Brain microvascular endothelial cell (primary cell): ENCODE measurements around the gene MBD2.

Experiments used
- DNase-seq: peaks from one replicate; pipeline ENCODE4 v3.0.0-alpha.2; 2020
- H3K27ac ChIP-seq: fragments of 250-450 bp; sonication (Bioruptor Pico); 2 replicates; pipeline ENCODE4 v1.5.1; 2020; ENCODE audit warnings: mild to moderate bottlenecking, moderate library complexity
- H3K27me3 ChIP-seq: fragments of 250-450 bp; sonication (Bioruptor Pico); replicated peaks from 2 replicates; pipeline ENCODE4 v1.5.1; 2020; ENCODE audit warnings: mild to moderate bottlenecking
- H3K36me3 ChIP-seq: fragments of 250-450 bp; sonication (Bioruptor Pico); replicated peaks from 2 replicates; pipeline ENCODE4 v1.5.1; 2020; ENCODE audit warnings: mild to moderate bottlenecking
- H3K4me3 ChIP-seq: 2 replicates; pipeline ENCODE4 v1.5.1; 2011; ENCODE audit warnings: low read depth, mild to moderate bottlenecking, control low read depth, low read length, moderate library complexity
- in situ Hi-C: cut with HindIII; loops from 2 replicates; pipeline ENCODE4 v1.10.0; 2017; ENCODE audit warnings: low sequenced_read_pairs, low pct_ligation_motif_present
- TF ChIP-seq, protein P1 (sequence below): IDR thresholded peaks from 2 replicates; pipeline ENCODE4 v1.5.1; 2011; ENCODE audit warnings: low read depth, mild to moderate bottlenecking, moderate library complexity, low read length, control low read depth, inconsistent platforms; ENCODE audit errors: missing control alignments

MBD2 gene

DNA sequence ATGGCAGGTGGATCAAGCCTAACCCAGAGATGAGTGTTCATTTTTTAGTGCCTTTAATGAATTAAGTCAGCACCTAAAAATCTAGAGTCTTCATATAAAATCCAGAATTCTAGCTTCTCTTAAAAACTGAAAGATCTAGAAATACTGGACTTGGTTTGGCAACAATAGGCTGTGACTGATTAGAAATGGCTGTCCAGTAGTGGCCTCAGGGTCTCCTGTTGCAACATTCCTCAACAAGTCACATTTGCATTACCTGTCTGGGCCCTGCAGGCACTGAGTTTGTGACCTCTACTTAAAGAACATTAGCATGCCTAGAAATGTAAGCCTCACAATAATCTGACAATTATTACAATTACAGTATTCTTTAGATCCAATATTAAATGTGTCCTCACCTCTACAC lies 33.1 kb downstream of the MBD2 start:
- in situ Hi-C loops = no loop called here
- H3K27me3 ChIP-seq = no peaks in the 10 kb centered on the region
- no peak overlapping the region for H3K4me3 ChIP-seq
- no peak overlapping the region for H3K27ac ChIP-seq
- DNase-seq = no peak
- TF ChIP-seq, protein P1, sequence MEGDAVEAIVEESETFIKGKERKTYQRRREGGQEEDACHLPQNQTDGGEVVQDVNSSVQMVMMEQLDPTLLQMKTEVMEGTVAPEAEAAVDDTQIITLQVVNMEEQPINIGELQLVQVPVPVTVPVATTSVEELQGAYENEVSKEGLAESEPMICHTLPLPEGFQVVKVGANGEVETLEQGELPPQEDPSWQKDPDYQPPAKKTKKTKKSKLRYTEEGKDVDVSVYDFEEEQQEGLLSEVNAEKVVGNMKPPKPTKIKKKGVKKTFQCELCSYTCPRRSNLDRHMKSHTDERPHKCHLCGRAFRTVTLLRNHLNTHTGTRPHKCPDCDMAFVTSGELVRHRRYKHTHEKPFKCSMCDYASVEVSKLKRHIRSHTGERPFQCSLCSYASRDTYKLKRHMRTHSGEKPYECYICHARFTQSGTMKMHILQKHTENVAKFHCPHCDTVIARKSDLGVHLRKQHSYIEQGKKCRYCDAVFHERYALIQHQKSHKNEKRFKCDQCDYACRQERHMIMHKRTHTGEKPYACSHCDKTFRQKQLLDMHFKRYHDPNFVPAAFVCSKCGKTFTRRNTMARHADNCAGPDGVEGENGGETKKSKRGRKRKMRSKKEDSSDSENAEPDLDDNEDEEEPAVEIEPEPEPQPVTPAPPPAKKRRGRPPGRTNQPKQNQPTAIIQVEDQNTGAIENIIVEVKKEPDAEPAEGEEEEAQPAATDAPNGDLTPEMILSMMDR = no peak
- peaks cover 9% of the 10 kb centered on the region for H3K36me3 ChIP-seq

- no peak for DNase-seq
- Histone ChIP-seq H3K27ac (no peak overlapping the region), H3K4me3 (no peak overlapping the region), H3K36me3 (peaks cover 9% of the 10 kb centered on the region), H3K27me3 (no peaks in the 10 kb centered on the region)
- in situ Hi-C loops = no loop called here
- TF ChIP-seq, protein P1 = no peak
These were observed 37.1 kb downstream of the MBD2 start for GRCh38 chr18:54187372-54187771.

- Histone ChIP-seq H3K4me3 (no peak overlapping the region), H3K27me3 (no peaks in the 10 kb centered on the region), H3K36me3 (peaks cover 9% of the 10 kb centered on the region), H3K27ac (no peak overlapping the region)
- in situ Hi-C loops = no loop called here
- DNase-seq = no peak
- TF ChIP-seq, protein P1 = no peak
These were observed 39.6 kb downstream of the MBD2 start for GRCh38 chr18:54184836-54185235.

DNA sequence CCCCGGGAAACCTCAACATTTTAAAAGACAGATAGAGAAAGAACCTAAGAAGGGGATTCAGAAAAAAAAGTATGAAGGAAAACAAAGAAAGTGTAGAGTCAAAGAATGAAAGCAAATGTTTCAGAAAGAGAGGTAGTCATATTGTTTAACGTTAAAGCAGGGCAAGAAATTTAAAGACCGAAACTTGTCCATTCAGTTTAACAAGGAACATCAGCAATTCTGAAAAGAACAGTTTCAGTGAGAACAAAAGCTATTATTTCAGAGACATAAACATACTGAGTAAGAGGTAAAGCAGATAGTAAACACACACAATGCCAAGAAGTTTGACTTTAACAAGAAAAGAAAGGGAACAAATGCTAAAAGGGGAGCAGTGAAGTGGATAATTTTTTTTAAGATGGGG lies 41.1 kb downstream of the MBD2 start:
- H3K27ac ChIP-seq = no peak overlapping the region
- TF ChIP-seq, protein P1 = no peak
- in situ Hi-C loops = no loop called here
- no peaks in the 10 kb centered on the region for H3K27me3 ChIP-seq
- no peak overlapping the region for H3K4me3 ChIP-seq
- peaks cover 9% of the 10 kb centered on the region for H3K36me3 ChIP-seq
- DNase-seq = no peak

- DNase-seq = no peak
- TF ChIP-seq, protein P1 = no peak
- Histone ChIP-seq H3K27me3 (no peaks in the 10 kb centered on the region), H3K27ac (peak overlapping the region; percentile 45), H3K36me3 (peaks cover 4% of the 10 kb centered on the region), H3K4me3 (no peak overlapping the region)
- in situ Hi-C loops = no loop called here
These were observed 42.4 kb downstream of the MBD2 start for GRCh38 chr18:54181856-54182602.
